Smooth muscle cell (in vitro differentiated cells): ENCODE data around the gene KCNG2. TPM values are rescaled to one million over a fixed set of nuclear protein-coding genes. Genes with fewer than 3 reads are reported as not detected.

Source experiments
- DNase-seq: peaks from one replicate; lab custom pipeline; 2025; ENCODE audit not compliant: unreplicated experiment; lab: John Stamatoyannopoulos, UW
- H2AFZ ChIP-seq: fragments of 200-600 bp; sonication (generic); 2 replicates; pipeline ENCODE4 v1.6.0; 2016; ENCODE audit warnings: antibody characterized with exemption, low read depth, mild to moderate bottlenecking
- H3F3A ChIP-seq: fragments of 200-600 bp; sonication (generic); 2 replicates; pipeline ENCODE4 v1.6.0; 2017; ENCODE audit warnings: antibody characterized with exemption, low read depth
- H3K27ac ChIP-seq: fragments of 200-600 bp; sonication (generic); 2 replicates; pipeline ENCODE4 v1.5.1; 2016; ENCODE audit warnings: low read depth, mild to moderate bottlenecking
- H3K27me3 ChIP-seq: fragments of 200-600 bp; sonication (generic); 2 replicates; pipeline ENCODE4 v1.6.1; 2016; ENCODE audit warnings: low read depth, mild to moderate bottlenecking
- H3K36me3 ChIP-seq: fragments of 200-600 bp; sonication (generic); 2 replicates; pipeline ENCODE4 v1.5.1; 2016; ENCODE audit warnings: low read depth
- H3K4me1 ChIP-seq: fragments of 200-600 bp; sonication (generic); 2 replicates; pipeline ENCODE4 v1.5.1; 2016; ENCODE audit warnings: low read depth
- H3K4me2 ChIP-seq: fragments of 200-600 bp; sonication (generic); 2 replicates; pipeline ENCODE4 v1.6.0; 2016; ENCODE audit warnings: mild to moderate bottlenecking
- H3K4me3 ChIP-seq: fragments of 200-600 bp; sonication (generic); 2 replicates; pipeline ENCODE4 v1.5.1; 2016; ENCODE audit warnings: mild to moderate bottlenecking
- H3K79me2 ChIP-seq: fragments of 200-600 bp; sonication (generic); 2 replicates; pipeline ENCODE4 v1.6.0; 2016; ENCODE audit warnings: low read depth, mild to moderate bottlenecking
- H3K9ac ChIP-seq: fragments of 200-600 bp; sonication (generic); 2 replicates; pipeline ENCODE4 v1.6.0; 2016; ENCODE audit warnings: low read depth
- H3K9me3 ChIP-seq: fragments of 200-600 bp; sonication (generic); replicated peaks from 2 replicates; pipeline ENCODE4 v1.5.1; 2016; ENCODE audit warnings: low read depth
- H4K20me1 ChIP-seq: fragments of 200-600 bp; sonication (generic); 2 replicates; pipeline ENCODE4 v1.6.0; 2016; ENCODE audit warnings: low read depth
- CTCF ChIP-seq: fragments of 200-600 bp; sonication (generic); IDR thresholded peaks from 2 replicates; pipeline ENCODE4 v1.5.1; 2017; ENCODE audit warnings: borderline replicate concordance, mild to moderate bottlenecking, antibody characterized with exemption; ENCODE audit not compliant: insufficient read depth, poor library complexity, severe bottlenecking
- WGBS: methylation state at CpG from one replicate; pipeline ENCODE4 v1.1.7; 2016; ENCODE audit warnings: low lambda C conversion rate; 5-methylcytosine and 5-hydroxymethylcytosine counted together
- polyA plus RNA-seq: library from polyadenylated mRNA; unstranded; fragments of >200 nt; fragmentation: Nextera tagmentation; extraction: Ambion mirVana; gene quantifications from 2 replicates; pipeline ENCODE4 v1.2.1, GENCODE V29; 2016
- total RNA-seq: library from RNA; depleted of rRNA; stranded (reverse); fragments of >200 nt; gene quantifications from 2 replicates; pipeline ENCODE4 v1.2.3, GENCODE V29; 2014

Gene KCNG2
- total and polyA plus RNA-seq, 2 experiments from 2014 or later, result 0.17 TPM; not detected in 1

GRCh38 chr18:79809482-79810192, 11.9 kb downstream of the KCNG2 start:
- Histone ChIP-seq H3K4me3 (no peak overlapping the region), H3F3A (no peaks in the 10 kb centered on the region), H3K79me2 (no peaks in the 10 kb centered on the region), H3K9ac (no peak overlapping the region), H4K20me1 (no peaks in the 10 kb centered on the region), H3K4me1 (no peaks in the 10 kb centered on the region), H3K27ac (no peak overlapping the region), H3K9me3 (no peaks in the 10 kb centered on the region), H3K27me3 (peaks cover 17% of the 10 kb centered on the region), H2AFZ (no peak overlapping the region), H3K36me3 (no peaks in the 10 kb centered on the region), H3K4me2 (no peak overlapping the region)
- no peak for TF ChIP-seq CTCF
- 93% methylated on average over 35 of the region's 44 CpGs for WGBS
- DNase-seq, result no peak

- H3K9me3 ChIP-seq, result no peaks in the 10 kb centered on the region
- H2AFZ ChIP-seq, result no peak overlapping the region
- TF ChIP-seq CTCF, result no peak
- no peak overlapping the region for H3K4me3 ChIP-seq
- no peaks in the 10 kb centered on the region for H3F3A ChIP-seq
- H3K27me3 ChIP-seq, result peaks cover 17% of the 10 kb centered on the region
- H3K4me1 ChIP-seq, result no peaks in the 10 kb centered on the region
- no peaks in the 10 kb centered on the region for H3K79me2 ChIP-seq
- DNase-seq, result no peak
- 88% methylated on average over 4 of the region's 4 CpGs for WGBS
- H3K36me3 ChIP-seq, result no peaks in the 10 kb centered on the region
- H4K20me1 ChIP-seq, result no peaks in the 10 kb centered on the region
- no peak overlapping the region for H3K9ac ChIP-seq
- H3K4me2 ChIP-seq, result no peak overlapping the region
- no peak overlapping the region for H3K27ac ChIP-seq
Measured at GRCh38 chr18:79812052-79812451, 14.3 kb downstream of the KCNG2 start.

- WGBS, result 64% methylated on average over 7 of the region's 7 CpGs
- H3K4me1 ChIP-seq, result no peaks in the 10 kb centered on the region
- H3K9me3 ChIP-seq, result no peaks in the 10 kb centered on the region
- no peaks in the 10 kb centered on the region for H3K79me2 ChIP-seq
- H3K4me3 ChIP-seq, result no peak overlapping the region
- H3K36me3 ChIP-seq, result no peaks in the 10 kb centered on the region
- H3K27ac ChIP-seq, result no peak overlapping the region
- no peak overlapping the region for H3K4me2 ChIP-seq
- no peaks in the 10 kb centered on the region for H3F3A ChIP-seq
- TF ChIP-seq CTCF, result no peak
- no peak overlapping the region for H2AFZ ChIP-seq
- DNase-seq, result no peak
- no peak overlapping the region for H3K9ac ChIP-seq
- no peaks in the 10 kb centered on the region for H4K20me1 ChIP-seq
- H3K27me3 ChIP-seq, result peaks cover 17% of the 10 kb centered on the region
Measured at GRCh38 chr18:79814373-79814772, 16.6 kb downstream of the KCNG2 start.

GRCh38 chr18:79815657-79816056, 17.9 kb downstream of the KCNG2 start:
- no peak for DNase-seq
- Histone ChIP-seq H4K20me1 (no peaks in the 10 kb centered on the region), H3K9ac (no peak overlapping the region), H3K27me3 (peaks cover 23% of the 10 kb centered on the region), H3F3A (no peaks in the 10 kb centered on the region), H3K4me1 (no peaks in the 10 kb centered on the region), H3K36me3 (no peaks in the 10 kb centered on the region), H3K4me3 (no peak overlapping the region), H2AFZ (no peak overlapping the region), H3K79me2 (no peaks in the 10 kb centered on the region), H3K4me2 (no peak overlapping the region), H3K9me3 (no peaks in the 10 kb centered on the region), H3K27ac (no peak overlapping the region)
- TF ChIP-seq CTCF, result no peak
- WGBS, result 79% methylated on average over 9 of the region's 9 CpGs
